ENCODE measurements around the gene MUC2. TPM values are rescaled to one million over a fixed set of nuclear protein-coding genes. Genes with fewer than 3 reads are reported as not detected.

The MUC2 gene
- total RNA-seq, 1 donor from 2014 or later = 2.7 TPM

GRCh38 chr11:1100417-1101245, 26.0 kb downstream of the MUC2 start:
- Mint-ChIP-seq H3K4me1 (ENCODE audit: unreplicated experiment) (no peaks in the 10 kb centered on the region), H3K36me3 (no peaks in the 10 kb centered on the region), H3K27me3 (no peaks in the 10 kb centered on the region), H3K27ac (no peak overlapping the region), H3K4me3 (no peak overlapping the region), H3K9me3 (no peaks in the 10 kb centered on the region)
- no peak for DNase-seq (ENCODE audit: extremely low spot score, unreplicated experiment)
- no peak for TF ChIP-seq CTCF (conservative IDR thresholded peaks at IDR 0.05)

GRCh38 chr11:1101318-1102089, 26.8 kb downstream of the MUC2 start:
- TF ChIP-seq CTCF (conservative IDR thresholded peaks at IDR 0.05) = no peak
- Mint-ChIP-seq H3K9me3 (no peaks in the 10 kb centered on the region), H3K36me3 (no peaks in the 10 kb centered on the region), H3K27ac (no peak overlapping the region), H3K4me1 (ENCODE audit: unreplicated experiment) (no peaks in the 10 kb centered on the region), H3K27me3 (no peaks in the 10 kb centered on the region), H3K4me3 (no peak overlapping the region)
- DNase-seq (ENCODE audit: extremely low spot score, unreplicated experiment) = no peak

GRCh38 chr11:1102221-1102971, 27.7 kb downstream of the MUC2 start:
- Mint-ChIP-seq H3K36me3 (no peaks in the 10 kb centered on the region), H3K4me3 (no peak overlapping the region), H3K27ac (no peak overlapping the region), H3K4me1 (ENCODE audit: unreplicated experiment) (no peaks in the 10 kb centered on the region), H3K27me3 (no peaks in the 10 kb centered on the region), H3K9me3 (no peaks in the 10 kb centered on the region)
- DNase-seq (ENCODE audit: extremely low spot score, unreplicated experiment) = no peak
- no peak for TF ChIP-seq CTCF (conservative IDR thresholded peaks at IDR 0.05)

DNA sequence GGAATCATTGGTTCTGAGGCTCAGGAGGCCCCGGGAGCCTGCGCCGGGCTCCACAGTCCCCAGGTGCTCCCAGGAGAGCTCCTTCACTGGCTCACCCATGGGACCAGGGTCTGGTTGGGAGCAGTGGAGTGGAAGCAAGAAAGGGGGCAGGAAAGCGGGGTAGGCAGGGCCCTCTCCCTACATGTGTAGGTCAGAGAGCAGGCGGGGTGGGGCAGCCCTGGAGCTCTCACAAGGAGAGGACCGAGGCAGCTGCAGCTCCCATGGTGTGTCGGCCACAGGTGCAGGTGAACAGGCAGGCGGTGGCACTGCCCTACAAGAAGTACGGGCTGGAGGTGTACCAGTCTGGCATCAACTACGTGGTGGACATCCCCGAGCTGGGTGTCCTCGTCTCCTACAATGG, 28.3 kb downstream of the MUC2 start:
- H3K4me3 Mint-ChIP-seq = no peak overlapping the region
- no peak for DNase-seq (ENCODE audit: extremely low spot score, unreplicated experiment)
- H3K27ac Mint-ChIP-seq = no peak overlapping the region
- H3K9me3 Mint-ChIP-seq = no peaks in the 10 kb centered on the region
- no peaks in the 10 kb centered on the region for H3K27me3 Mint-ChIP-seq
- H3K36me3 Mint-ChIP-seq = no peaks in the 10 kb centered on the region
- TF ChIP-seq CTCF (conservative IDR thresholded peaks at IDR 0.05) = no peak
- H3K4me1 Mint-ChIP-seq (ENCODE audit: unreplicated experiment) = no peaks in the 10 kb centered on the region

GRCh38 chr11:1103401-1104360, 29.0 kb downstream of the MUC2 start:
- H3K36me3 Mint-ChIP-seq = no peaks in the 10 kb centered on the region
- DNase-seq (ENCODE audit: extremely low spot score, unreplicated experiment) = no peak
- no peaks in the 10 kb centered on the region for H3K27me3 Mint-ChIP-seq
- no peak for TF ChIP-seq CTCF (conservative IDR thresholded peaks at IDR 0.05)
- H3K4me1 Mint-ChIP-seq (ENCODE audit: unreplicated experiment) = no peaks in the 10 kb centered on the region
- H3K9me3 Mint-ChIP-seq = no peaks in the 10 kb centered on the region
- no peak overlapping the region for H3K4me3 Mint-ChIP-seq
- no peak overlapping the region for H3K27ac Mint-ChIP-seq

Data from type B pancreatic cell (in vitro differentiated cells).